Ovary (tissue), 9 donors: ENCODE data around the gene IRF3. TPM values are rescaled to one million over a fixed set of nuclear protein-coding genes. Genes with fewer than 3 reads are reported as not detected.

Experiments used
- DNase-seq, 5 donors: peaks; one replicate each; pipeline ENCODE4 v3.0.0-alpha.2; 2019 to 2020
- H3K27ac ChIP-seq, 2 donors: fragments of 200-600 bp; one replicate each; pipeline versions ENCODE4 v1.5.1 to v1.8.0; 2019 to 2022
- H3K27me3 ChIP-seq: fragments of 200-600 bp; one replicate; pipeline ENCODE4 v1.8.0; 2022
- H3K36me3 ChIP-seq: fragments of 200-600 bp; sonication (generic); one replicate; pipeline ENCODE4 v1.5.1; 2019
- H3K4me1 ChIP-seq: one replicate; pipeline ENCODE4 v1.8.1; 2013; ENCODE audit warnings: mild to moderate bottlenecking, moderate library complexity; ENCODE audit not compliant: insufficient read depth
- H3K4me3 ChIP-seq: fragments of 200-600 bp; sonication (generic); one replicate; pipeline ENCODE4 v1.5.1; 2017
- H3K9me3 ChIP-seq, 2 donors: fragments of 200-600 bp in 1 of 2; sonication (generic) in 1 of 2; one replicate each; pipeline versions ENCODE4 v1.5.1 to v1.8.1; 2013 to 2019; ENCODE audit warnings: mild to moderate bottlenecking in 1 of 2, moderate library complexity in 1 of 2
- EP300 ChIP-seq: sonication (generic); formaldehyde crosslinking; IDR thresholded peaks from one replicate; pipeline ENCODE4 v1.6.1; 2017; ENCODE audit warnings: antibody characterized with exemption
- POLR2A ChIP-seq: fragments of 450-650 bp; IDR thresholded peaks from one replicate; pipeline ENCODE4 v1.6.1; 2017; ENCODE audit warnings: antibody characterized with exemption, mild to moderate bottlenecking, moderate library complexity
- WGBS, 3 donors: extraction: QIAGEN DNeasy Blood & Tissue Kit in 1 of 3; methylation state at CpG; one replicate each; pipeline versions ENCODE4 v1.1.5 to v1.1.7; 2013 to 2017; 5-methylcytosine and 5-hydroxymethylcytosine counted together
- intact Hi-C, 4 donors: fragments of 100-400 bp; cut with DNase I; formaldehyde crosslinking; loops; one replicate each; pipeline versions ENCODE4 v1.11.0 to v1.15.1; 2022 to 2023
- polyA plus RNA-seq, 2 donors: library from polyadenylated mRNA; stranded (reverse); fragments of 200-250 nt in 1 of 2; fragments of 350-450 nt in 1 of 2; fragmentation: Illumina TruSeq in 1 of 2; extraction: RNeasy Lipid Tissue Mini Kit (QIAGEN cat#74804) in 1 of 2; gene quantifications; one replicate each; pipeline ENCODE4 v1.2.3, GENCODE V29; 2013 to 2014
- total RNA-seq, 7 donors: library from RNA; depleted of rRNA in 2 of 7; stranded (reverse); fragments of >200 nt in 2 of 7; fragmentation: NEBNext Ultra II Directional in 3 of 7; extraction: Animal tissue kit (Norgen Biotek cat#: 25700) in 3 of 7; gene quantifications; one replicate each; pipeline versions ENCODE4 v1.1.0 to v1.2.4, GENCODE V29; 2016 to 2023
- TF ChIP-seq, protein P1 (sequence below), 3 donors: fragments of 450-650 bp in 2 of 3; fragments of 200-600 bp in 1 of 3; IDR thresholded peaks; one replicate each; pipeline versions ENCODE4 v1.5.1 to v1.8.0; 2016 to 2022; ENCODE audit warnings: antibody characterized with exemption in 3 of 3, mild to moderate bottlenecking in 1 of 3
- donor health status: DM: no; HTN: no; CAD: no; lungs with moderate emphysema.
- donor health status: DM: no; HTN: no; CAD: no.
- donor health status: Bipolar disorder and iron deficiency.
- donor health status: DM: yes; HTN: yes; CAD: no.
- donor health status: DM: no; HTN: no; CAD: no.
- donor health status: DM: yes; HTN: yes; CAD: no.

Gene IRF3
- total and polyA plus RNA-seq, 9 donors, result 24.2 to 89.0 (median 69.5) TPM

DNA sequence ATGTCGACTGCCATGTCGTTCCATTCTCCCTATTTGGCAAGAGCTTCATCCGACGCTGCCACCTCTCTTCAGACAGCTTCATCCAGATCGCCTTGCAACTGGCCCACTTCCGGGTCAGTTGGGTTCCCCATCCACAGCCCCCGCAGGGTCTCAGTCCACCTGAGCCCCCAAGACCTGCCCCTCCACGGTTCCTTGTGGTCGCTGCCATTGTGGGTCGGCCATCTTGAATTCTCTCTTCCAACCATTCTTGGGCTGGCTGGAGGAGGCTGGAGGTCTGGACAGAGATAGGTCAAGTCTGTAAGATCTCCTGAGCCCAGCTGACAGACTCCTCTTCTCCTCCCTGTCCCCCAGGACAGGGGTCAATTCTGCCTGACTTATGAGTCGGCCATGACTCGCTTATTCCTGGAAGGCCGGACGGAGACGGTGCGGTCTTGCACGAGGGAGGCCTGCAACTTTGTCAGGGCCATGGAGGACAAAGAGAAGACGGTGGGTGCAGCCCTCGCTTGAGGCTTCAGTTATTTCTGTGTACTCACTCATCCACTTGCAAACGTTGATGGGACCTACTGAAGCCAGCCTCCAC lies 44.8 kb upstream of the IRF3 start:
- TF ChIP-seq, protein P1, sequence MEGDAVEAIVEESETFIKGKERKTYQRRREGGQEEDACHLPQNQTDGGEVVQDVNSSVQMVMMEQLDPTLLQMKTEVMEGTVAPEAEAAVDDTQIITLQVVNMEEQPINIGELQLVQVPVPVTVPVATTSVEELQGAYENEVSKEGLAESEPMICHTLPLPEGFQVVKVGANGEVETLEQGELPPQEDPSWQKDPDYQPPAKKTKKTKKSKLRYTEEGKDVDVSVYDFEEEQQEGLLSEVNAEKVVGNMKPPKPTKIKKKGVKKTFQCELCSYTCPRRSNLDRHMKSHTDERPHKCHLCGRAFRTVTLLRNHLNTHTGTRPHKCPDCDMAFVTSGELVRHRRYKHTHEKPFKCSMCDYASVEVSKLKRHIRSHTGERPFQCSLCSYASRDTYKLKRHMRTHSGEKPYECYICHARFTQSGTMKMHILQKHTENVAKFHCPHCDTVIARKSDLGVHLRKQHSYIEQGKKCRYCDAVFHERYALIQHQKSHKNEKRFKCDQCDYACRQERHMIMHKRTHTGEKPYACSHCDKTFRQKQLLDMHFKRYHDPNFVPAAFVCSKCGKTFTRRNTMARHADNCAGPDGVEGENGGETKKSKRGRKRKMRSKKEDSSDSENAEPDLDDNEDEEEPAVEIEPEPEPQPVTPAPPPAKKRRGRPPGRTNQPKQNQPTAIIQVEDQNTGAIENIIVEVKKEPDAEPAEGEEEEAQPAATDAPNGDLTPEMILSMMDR (IDR thresholded peaks at IDR 0.05), result no peak
- TF ChIP-seq EP300 (no peak), POLR2A (no peak)
- intact Hi-C loops, result no loop called here
- Histone ChIP-seq H3K9me3 (no peaks in the 10 kb centered on the region), H3K36me3 (no peaks in the 10 kb centered on the region), H3K27me3 (no peaks in the 10 kb centered on the region), H3K27ac (no peak overlapping the region), H3K4me1 (no peaks in the 10 kb centered on the region), H3K4me3 (no peak overlapping the region)
- 83 to 84% (median 84%) methylated on average over 20 of the region's 20 CpGs for WGBS, 3 donors
- no peak for DNase-seq

DNA sequence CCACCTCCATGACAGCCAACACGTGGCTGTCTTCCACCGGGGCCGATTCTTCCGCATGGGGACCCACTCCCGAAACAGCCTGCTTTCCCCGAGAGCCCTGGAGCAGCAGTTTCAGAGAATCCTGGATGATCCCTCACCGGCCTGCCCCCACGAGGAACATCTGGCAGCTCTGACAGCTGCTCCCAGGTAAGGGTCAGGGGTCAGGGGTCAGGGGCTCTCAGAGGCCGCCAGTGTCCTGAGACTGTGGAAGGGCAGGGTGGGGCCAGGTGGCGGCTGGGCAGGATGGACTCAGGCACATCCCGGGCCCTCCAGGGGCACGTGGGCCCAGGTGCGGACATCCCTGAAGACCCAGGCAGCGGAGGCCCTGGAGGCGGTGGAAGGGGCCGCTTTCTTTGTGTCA lies 40.3 kb upstream of the IRF3 start:
- Histone ChIP-seq H3K4me1 (no peaks in the 10 kb centered on the region), H3K27me3 (no peaks in the 10 kb centered on the region), H3K36me3 (no peaks in the 10 kb centered on the region), H3K9me3 (no peaks in the 10 kb centered on the region), H3K27ac (no peak overlapping the region), H3K4me3 (no peak overlapping the region)
- no peak for DNase-seq
- TF ChIP-seq, protein P1 (IDR thresholded peaks at IDR 0.05), result no peak
- TF ChIP-seq POLR2A (no peak), EP300 (no peak)
- intact Hi-C loops, result no loop called here
- WGBS, 3 donors, result 84 to 92% (median 88%) methylated on average over 15 to 16 of the region's 16 CpGs

DNA sequence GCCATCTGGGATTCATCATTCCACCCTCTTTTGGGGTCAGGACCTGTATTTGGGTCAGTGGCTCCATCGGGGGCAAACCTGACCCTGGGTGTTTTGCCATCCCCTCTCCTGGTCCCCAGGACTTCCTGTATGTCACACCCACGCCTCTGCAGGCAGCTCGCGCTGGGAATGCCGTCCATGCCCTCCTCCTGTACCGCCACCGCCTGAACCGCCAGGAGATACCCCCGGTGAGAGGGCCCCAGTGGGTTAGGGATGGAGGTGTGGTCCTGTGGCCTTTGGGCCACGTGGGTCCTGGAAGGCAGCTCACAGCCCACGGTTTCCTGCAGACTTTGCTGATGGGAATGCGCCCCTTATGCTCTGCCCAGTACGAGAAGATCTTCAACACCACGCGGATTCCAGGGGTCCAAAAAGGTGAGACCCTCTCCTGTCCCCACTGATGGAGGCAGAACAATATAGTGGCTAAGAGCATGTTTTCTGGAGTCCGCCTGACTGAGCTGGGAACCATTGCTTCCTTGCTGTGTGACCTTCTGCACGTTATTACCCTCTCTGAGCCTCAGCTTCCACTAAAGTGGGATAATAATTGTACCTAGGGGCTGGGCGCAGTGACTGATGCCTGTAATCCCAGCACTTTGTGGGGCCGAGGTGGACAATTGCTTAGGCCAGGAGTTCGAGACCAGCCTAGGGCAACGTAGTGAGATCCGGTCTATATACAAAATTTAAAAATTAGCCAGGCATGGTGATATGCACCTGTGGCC lies 39.4 kb upstream of the IRF3 start:
- DNase-seq, result no peak
- no peak overlapping the region for H3K27ac ChIP-seq
- H3K27me3 ChIP-seq, result no peaks in the 10 kb centered on the region
- TF ChIP-seq EP300 (no peak), POLR2A (no peak)
- TF ChIP-seq, protein P1 (IDR thresholded peaks at IDR 0.05), result no peak
- no peaks in the 10 kb centered on the region for H3K9me3 ChIP-seq
- no peaks in the 10 kb centered on the region for H3K4me1 ChIP-seq
- intact Hi-C loops, result no loop called here
- no peak overlapping the region for H3K4me3 ChIP-seq
- 85 to 93% (median 86%) methylated on average over 22 of the region's 22 CpGs for WGBS, 3 donors
- H3K36me3 ChIP-seq, result no peaks in the 10 kb centered on the region

DNA sequence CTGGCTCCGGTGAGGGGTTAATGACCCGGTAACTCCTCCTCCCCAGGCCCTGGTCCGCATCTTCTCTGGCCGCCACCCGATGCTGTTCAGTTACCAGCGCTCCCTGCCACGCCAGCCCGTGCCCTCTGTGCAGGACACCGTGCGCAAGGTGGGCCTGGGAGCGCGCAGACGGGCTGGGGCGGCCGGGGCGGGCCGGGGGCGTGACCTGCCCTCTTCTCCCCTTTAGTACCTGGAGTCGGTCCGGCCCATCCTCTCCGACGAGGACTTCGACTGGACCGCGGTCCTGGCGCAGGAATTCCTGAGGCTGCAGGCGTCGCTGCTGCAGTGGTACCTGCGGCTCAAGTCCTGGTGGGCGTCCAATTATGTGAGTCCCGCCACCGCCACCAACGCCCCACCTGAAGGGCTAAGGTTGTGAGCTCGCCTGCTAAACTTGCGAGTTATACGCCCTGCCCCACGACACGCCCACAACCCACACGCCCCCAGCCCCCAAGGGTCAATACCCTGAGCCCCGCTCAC lies 35.7 kb upstream of the IRF3 start:
- Histone ChIP-seq H3K4me3 (no peak overlapping the region), H3K9me3 (no peaks in the 10 kb centered on the region), H3K27ac (no peak overlapping the region), H3K4me1 (no peaks in the 10 kb centered on the region), H3K36me3 (no peaks in the 10 kb centered on the region), H3K27me3 (no peaks in the 10 kb centered on the region)
- WGBS, 3 donors, result 77 to 82% (median 80%) methylated on average over 40 of the region's 40 CpGs
- DNase-seq, result no peak
- TF ChIP-seq EP300 (no peak), POLR2A (no peak)
- TF ChIP-seq, protein P1 (IDR thresholded peaks at IDR 0.05), result no peak
- intact Hi-C loops, result no loop called here
